Retina (tissue), 1 donor: ENCODE data around the gene TIMM21.

Experiments used
- DNase-seq: peaks from one replicate; pipeline ENCODE4 v3.0.0-alpha.2; 2016

The TIMM21 gene

GRCh38 chr18:74148543-74149070 lies 284 bp downstream of the TIMM21 start:
- no peak for DNase-seq

- DNase-seq: no peak
Measured at GRCh38 chr18:74149878-74150277, 1.6 kb downstream of the TIMM21 start.

- DNase-seq: no peak
Measured at GRCh38 chr18:74152270-74152669, 3.9 kb downstream of the TIMM21 start.

GRCh38 chr18:74152857-74153256 lies 4.5 kb downstream of the TIMM21 start:
- DNase-seq: no peak

- no peak for DNase-seq
Measured at GRCh38 chr18:74153377-74153776, 5.1 kb downstream of the TIMM21 start.

GRCh38 chr18:74153793-74154192 lies 5.5 kb downstream of the TIMM21 start:
- DNase-seq: no peak

- DNase-seq: no peak
Measured at GRCh38 chr18:74154716-74155115, 6.4 kb downstream of the TIMM21 start.

- no peak for DNase-seq
Measured at GRCh38 chr18:74155276-74155675, 7.0 kb downstream of the TIMM21 start.

- DNase-seq: no peak
Measured at GRCh38 chr18:74163019-74163660, 14.8 kb downstream of the TIMM21 start.

GRCh38 chr18:74166386-74166785 lies 18.1 kb downstream of the TIMM21 start:
- DNase-seq: no peak

- DNase-seq: no peak
Measured at GRCh38 chr18:74171910-74172606, 23.7 kb downstream of the TIMM21 start.

GRCh38 chr18:74172697-74173433 lies 24.5 kb downstream of the TIMM21 start:
- no peak for DNase-seq

- no peak for DNase-seq
Measured at GRCh38 chr18:74173434-74173750, 25.1 kb downstream of the TIMM21 start.

GRCh38 chr18:74175658-74176057 lies 27.3 kb downstream of the TIMM21 start:
- no peak for DNase-seq

- no peak for DNase-seq
Measured at GRCh38 chr18:74178884-74179283, 30.6 kb downstream of the TIMM21 start.

- no peak for DNase-seq
Measured at GRCh38 chr18:74179623-74180199, 31.4 kb downstream of the TIMM21 start.

- no peak for DNase-seq
Measured at GRCh38 chr18:74182335-74182734, 34.0 kb downstream of the TIMM21 start.

GRCh38 chr18:74183130-74183529 lies 34.8 kb downstream of the TIMM21 start:
- no peak for DNase-seq

- DNase-seq: no peak
Measured at GRCh38 chr18:74184875-74185274, 36.6 kb downstream of the TIMM21 start.

GRCh38 chr18:74185860-74186259 lies 37.5 kb downstream of the TIMM21 start:
- DNase-seq: no peak

- DNase-seq: no peak
Measured at GRCh38 chr18:74186661-74187060, 38.3 kb downstream of the TIMM21 start.

GRCh38 chr18:74190086-74190485 lies 41.8 kb downstream of the TIMM21 start:
- no peak for DNase-seq

GRCh38 chr18:74191577-74191976 lies 43.3 kb downstream of the TIMM21 start:
- no peak for DNase-seq

- no peak for DNase-seq
Measured at GRCh38 chr18:74194691-74195090, 46.4 kb downstream of the TIMM21 start.
